SK-N-SH (cell line): ENCODE results near the gene PMVK.

ENCODE experiments used
- CHD2 ChIP-seq: fragments of 150-350 bp; IDR thresholded peaks from 2 replicates; pipeline ENCODE4 v1.6.1; 2018; ENCODE audit warnings: low read length; ENCODE audit not compliant: partially characterized antibody
- ELF1 ChIP-seq: IDR thresholded peaks from 2 replicates; pipeline ENCODE4 v1.4.0; 2012
- EZH2phosphoT487 ChIP-seq: fragments of 200-600 bp; sonication (generic); IDR thresholded peaks from 2 replicates; pipeline ENCODE4 v1.6.1; 2017; ENCODE audit warnings: low read depth, mixed run types, mild to moderate bottlenecking, antibody characterized with exemption, moderate library complexity, borderline replicate concordance
- NRF1 ChIP-seq: IDR thresholded peaks from 2 replicates; pipeline ENCODE4 v1.6.1; 2012; ENCODE audit warnings: low read depth, mild to moderate bottlenecking, low read length
- POLR2AphosphoS5 ChIP-seq: IDR thresholded peaks from 2 replicates; pipeline ENCODE4 v1.6.1; 2012; ENCODE audit warnings: low read depth, low read length
- TAF1 ChIP-seq: IDR thresholded peaks from 2 replicates; pipeline ENCODE4 v1.6.1; 2012; ENCODE audit warnings: low read depth, mild to moderate bottlenecking, low read length, moderate library complexity, borderline replicate concordance
- TF ChIP-seq, protein P1 (sequence below): IDR thresholded peaks from 2 replicates; pipeline ENCODE4 v1.4.0; 2012; ENCODE audit warnings: low read depth
- TF ChIP-seq, protein P2 (sequence below): IDR thresholded peaks from 2 replicates; pipeline ENCODE4 v1.6.1; 2012; ENCODE audit warnings: mild to moderate bottlenecking, low read depth, low read length, moderate library complexity
- TF ChIP-seq, protein P3 (sequence below): fragments of 200-600 bp; sonication (generic); IDR thresholded peaks from 2 replicates; pipeline ENCODE4 v1.6.1; 2017; ENCODE audit warnings: antibody characterized with exemption, mild to moderate bottlenecking, moderate library complexity

DNA sequence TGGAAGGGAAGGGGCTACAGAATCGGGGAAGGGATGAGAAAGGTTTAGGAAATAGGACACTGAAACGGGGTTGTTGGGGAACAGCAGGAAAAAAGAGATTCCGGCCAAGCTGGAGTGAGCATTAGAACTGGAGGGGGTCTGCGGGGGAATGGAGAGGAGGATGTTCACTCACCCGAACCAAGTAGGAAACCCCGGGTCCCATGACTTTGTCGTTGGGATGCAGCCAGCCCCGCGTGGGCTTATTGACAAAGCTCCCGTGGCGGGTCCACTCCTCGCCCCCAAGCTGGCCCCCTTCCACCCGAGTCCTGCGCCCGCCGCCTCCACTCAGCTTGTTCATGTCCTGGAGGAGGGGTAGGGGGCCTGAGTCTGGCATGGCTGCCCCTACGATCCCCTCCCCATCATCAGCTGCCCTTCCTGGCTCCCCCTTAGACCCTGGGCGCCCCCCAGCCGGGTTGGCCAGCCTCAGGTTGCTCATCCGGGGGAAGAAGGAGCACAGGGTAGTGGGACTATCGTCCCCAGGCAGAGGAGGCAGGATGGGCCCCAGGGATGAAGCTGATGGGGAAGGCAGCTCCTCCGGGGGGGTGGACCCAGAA is 33.4 kb upstream of the PMVK start:
- TF ChIP-seq, protein P1, sequence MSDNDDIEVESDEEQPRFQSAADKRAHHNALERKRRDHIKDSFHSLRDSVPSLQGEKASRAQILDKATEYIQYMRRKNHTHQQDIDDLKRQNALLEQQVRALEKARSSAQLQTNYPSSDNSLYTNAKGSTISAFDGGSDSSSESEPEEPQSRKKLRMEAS, result no peak
- TF ChIP-seq, protein P2, sequence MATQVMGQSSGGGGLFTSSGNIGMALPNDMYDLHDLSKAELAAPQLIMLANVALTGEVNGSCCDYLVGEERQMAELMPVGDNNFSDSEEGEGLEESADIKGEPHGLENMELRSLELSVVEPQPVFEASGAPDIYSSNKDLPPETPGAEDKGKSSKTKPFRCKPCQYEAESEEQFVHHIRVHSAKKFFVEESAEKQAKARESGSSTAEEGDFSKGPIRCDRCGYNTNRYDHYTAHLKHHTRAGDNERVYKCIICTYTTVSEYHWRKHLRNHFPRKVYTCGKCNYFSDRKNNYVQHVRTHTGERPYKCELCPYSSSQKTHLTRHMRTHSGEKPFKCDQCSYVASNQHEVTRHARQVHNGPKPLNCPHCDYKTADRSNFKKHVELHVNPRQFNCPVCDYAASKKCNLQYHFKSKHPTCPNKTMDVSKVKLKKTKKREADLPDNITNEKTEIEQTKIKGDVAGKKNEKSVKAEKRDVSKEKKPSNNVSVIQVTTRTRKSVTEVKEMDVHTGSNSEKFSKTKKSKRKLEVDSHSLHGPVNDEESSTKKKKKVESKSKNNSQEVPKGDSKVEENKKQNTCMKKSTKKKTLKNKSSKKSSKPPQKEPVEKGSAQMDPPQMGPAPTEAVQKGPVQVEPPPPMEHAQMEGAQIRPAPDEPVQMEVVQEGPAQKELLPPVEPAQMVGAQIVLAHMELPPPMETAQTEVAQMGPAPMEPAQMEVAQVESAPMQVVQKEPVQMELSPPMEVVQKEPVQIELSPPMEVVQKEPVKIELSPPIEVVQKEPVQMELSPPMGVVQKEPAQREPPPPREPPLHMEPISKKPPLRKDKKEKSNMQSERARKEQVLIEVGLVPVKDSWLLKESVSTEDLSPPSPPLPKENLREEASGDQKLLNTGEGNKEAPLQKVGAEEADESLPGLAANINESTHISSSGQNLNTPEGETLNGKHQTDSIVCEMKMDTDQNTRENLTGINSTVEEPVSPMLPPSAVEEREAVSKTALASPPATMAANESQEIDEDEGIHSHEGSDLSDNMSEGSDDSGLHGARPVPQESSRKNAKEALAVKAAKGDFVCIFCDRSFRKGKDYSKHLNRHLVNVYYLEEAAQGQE, result no peak
- TF ChIP-seq CHD2 (no peak), POLR2AphosphoS5 (no peak), TAF1 (no peak), EZH2phosphoT487 (no peak), NRF1 (no peak), ELF1 (no peak)
- TF ChIP-seq, protein P3, sequence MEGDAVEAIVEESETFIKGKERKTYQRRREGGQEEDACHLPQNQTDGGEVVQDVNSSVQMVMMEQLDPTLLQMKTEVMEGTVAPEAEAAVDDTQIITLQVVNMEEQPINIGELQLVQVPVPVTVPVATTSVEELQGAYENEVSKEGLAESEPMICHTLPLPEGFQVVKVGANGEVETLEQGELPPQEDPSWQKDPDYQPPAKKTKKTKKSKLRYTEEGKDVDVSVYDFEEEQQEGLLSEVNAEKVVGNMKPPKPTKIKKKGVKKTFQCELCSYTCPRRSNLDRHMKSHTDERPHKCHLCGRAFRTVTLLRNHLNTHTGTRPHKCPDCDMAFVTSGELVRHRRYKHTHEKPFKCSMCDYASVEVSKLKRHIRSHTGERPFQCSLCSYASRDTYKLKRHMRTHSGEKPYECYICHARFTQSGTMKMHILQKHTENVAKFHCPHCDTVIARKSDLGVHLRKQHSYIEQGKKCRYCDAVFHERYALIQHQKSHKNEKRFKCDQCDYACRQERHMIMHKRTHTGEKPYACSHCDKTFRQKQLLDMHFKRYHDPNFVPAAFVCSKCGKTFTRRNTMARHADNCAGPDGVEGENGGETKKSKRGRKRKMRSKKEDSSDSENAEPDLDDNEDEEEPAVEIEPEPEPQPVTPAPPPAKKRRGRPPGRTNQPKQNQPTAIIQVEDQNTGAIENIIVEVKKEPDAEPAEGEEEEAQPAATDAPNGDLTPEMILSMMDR, result no peak
